GM13977 (cell line): ENCODE data around the gene C20orf96.
"Not testable (repeated sequence)": the region's sequence is repeated elsewhere in the genome, so short reads cannot be mapped to it uniquely, and the experiment has no call there.

Experiments used
- DNase-seq: peaks from one replicate; pipeline ENCODE4 v3.0.0; 2012; ENCODE audit warnings: low spot score
- CTCF ChIP-seq: IDR thresholded peaks from 2 replicates; pipeline ENCODE4 v1.5.1; 2012; ENCODE audit warnings: mild to moderate bottlenecking, control low read depth; ENCODE audit not compliant: insufficient read depth; ENCODE audit errors: extremely low read depth, missing control alignments
- in situ Hi-C: fragments of 300-500 bp; cut with MboI; formaldehyde crosslinking; loops from one replicate; pipeline ENCODE4 v1.12.0; 2022; ENCODE audit warnings: low sequenced_read_pairs, low pct_unique_long_range_greater_than_20kb, mixed read lengths, inconsistent platforms; ENCODE audit not compliant: unreplicated experiment

Gene C20orf96

DNA sequence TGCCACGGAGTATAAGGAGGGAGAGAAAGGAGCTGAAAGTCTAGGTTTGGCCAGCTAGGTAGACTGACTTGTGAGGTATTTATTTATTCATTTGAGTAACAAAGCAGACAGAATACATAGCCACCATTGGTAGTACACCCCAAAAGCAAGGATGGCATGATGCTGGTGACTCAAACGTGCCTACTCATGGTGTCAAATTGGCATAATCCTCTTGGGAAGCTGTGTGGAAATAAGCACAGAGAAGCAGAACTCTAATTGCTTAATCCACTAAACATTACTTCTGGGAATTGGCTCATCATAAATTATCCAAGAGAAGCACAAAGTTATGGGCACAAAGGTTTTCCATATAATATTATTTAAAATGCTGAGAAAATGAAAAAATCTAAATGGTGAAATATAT, 30.6 kb downstream of the C20orf96 start:
- in situ Hi-C loops = no loop called here

GRCh38 chr20:258963-259362, 31.6 kb downstream of the C20orf96 start:
- in situ Hi-C loops = no loop called here
- no peak for DNase-seq
- TF ChIP-seq CTCF = peak; percentile 24

More for the DNA sequence above, 30.6 kb downstream of the C20orf96 start:
- no peak for TF ChIP-seq CTCF
- no peak for DNase-seq

- no peak for TF ChIP-seq CTCF
- in situ Hi-C loops = no loop called here
Measured at GRCh38 chr20:258269-258858, 32.2 kb downstream of the C20orf96 start.

GRCh38 chr20:257419-257818, 33.1 kb downstream of the C20orf96 start, which contains the start of gene DEFB132:
Gene DEFB132 (plus strand): TSS chr20:257724. CDS start chr20:257779, 55 bp downstream.
- in situ Hi-C loops = no loop called here
- TF ChIP-seq CTCF = no peak
- DNase-seq = no peak

More at GRCh38 chr20:258269-258858, 32.2 kb downstream of the C20orf96 start:
- DNase-seq = no peak

GRCh38 chr20:253447-253846, 37.1 kb downstream of the C20orf96 start:
- in situ Hi-C loops, DNase-seq: not testable (repeated sequence)

DNA sequence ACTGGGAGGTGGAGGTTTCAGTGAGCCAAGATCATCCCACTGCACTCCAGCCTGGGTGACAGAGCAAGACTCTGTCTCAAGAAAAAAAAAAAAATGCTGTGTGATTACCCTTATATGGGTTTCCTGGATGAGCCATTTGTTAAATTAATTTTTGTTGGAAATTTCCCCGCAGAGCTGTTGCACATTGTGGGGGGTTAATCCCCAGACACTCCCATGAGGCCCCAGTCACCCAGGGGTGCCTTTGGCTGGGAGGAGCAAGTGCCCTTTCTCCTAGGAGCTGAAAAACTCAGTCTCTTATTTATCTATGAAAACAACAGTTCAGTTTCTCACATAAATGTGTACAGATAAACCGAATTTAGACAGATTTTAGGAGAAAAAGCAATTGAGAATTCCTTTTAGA, 37.7 kb downstream of the C20orf96 start:
- in situ Hi-C loops = no loop called here
- no peak for TF ChIP-seq CTCF
- DNase-seq = no peak

DNA sequence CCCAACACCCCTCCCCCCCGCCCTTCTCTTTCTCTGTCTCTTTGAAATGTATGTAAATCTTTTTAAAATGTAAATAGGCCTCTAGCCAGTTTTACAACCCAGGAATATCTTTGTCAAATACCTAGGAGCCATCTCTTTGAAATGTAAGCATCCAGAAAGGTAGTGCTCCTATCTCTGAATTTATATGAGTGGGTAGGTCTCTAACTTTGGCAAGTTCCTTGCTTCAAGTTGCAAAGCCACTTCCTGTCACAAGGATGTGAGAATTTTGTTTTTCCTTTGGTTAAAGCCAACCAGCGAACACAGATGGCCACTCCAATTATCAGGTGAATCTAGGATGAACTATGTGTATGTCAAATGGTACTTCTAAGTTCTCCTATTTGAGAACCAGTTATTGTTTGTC, 39.2 kb downstream of the C20orf96 start:
- in situ Hi-C loops = no loop called here
- DNase-seq = no peak
- TF ChIP-seq CTCF = no peak
